ENCODE measurements around the gene NTRK3. TPM values are rescaled to one million over a fixed set of nuclear protein-coding genes. Genes with fewer than 3 reads are reported as not detected.
"Not testable (repeated sequence)": the region's sequence is repeated elsewhere in the genome, so short reads cannot be mapped to it uniquely, and the experiment has no call there.

The NTRK3 gene
- total RNA-seq, 1 donor from 2014 or later: under 0.01 TPM

- DNase-seq (ENCODE audit: low read depth): no peak
Measured at GRCh38 chr15:88076328-88076727, 180.2 kb downstream of the NTRK3 start.

- DNase-seq (ENCODE audit: low read depth): no peak
Measured at GRCh38 chr15:88075102-88075501, 181.4 kb downstream of the NTRK3 start.

- no peak for DNase-seq (ENCODE audit: low read depth)
Measured at GRCh38 chr15:88074386-88074785, 182.2 kb downstream of the NTRK3 start.

GRCh38 chr15:88073391-88073691 lies 183.2 kb downstream of the NTRK3 start:
- DNase-seq (ENCODE audit: low read depth): no peak

GRCh38 chr15:88072598-88073390 lies 183.7 kb downstream of the NTRK3 start:
- no peak for DNase-seq (ENCODE audit: low read depth)

GRCh38 chr15:88072133-88072532 lies 184.4 kb downstream of the NTRK3 start:
- DNase-seq (ENCODE audit: low read depth): not testable (repeated sequence)

GRCh38 chr15:88071141-88071540 lies 185.4 kb downstream of the NTRK3 start:
- DNase-seq (ENCODE audit: low read depth): no peak

GRCh38 chr15:88069561-88069960 lies 187.0 kb downstream of the NTRK3 start:
- DNase-seq (ENCODE audit: low read depth): no peak

GRCh38 chr15:88067331-88067685 lies 189.2 kb downstream of the NTRK3 start:
- DNase-seq (ENCODE audit: low read depth): no peak

GRCh38 chr15:88066636-88067330 lies 189.8 kb downstream of the NTRK3 start:
- no peak for DNase-seq (ENCODE audit: low read depth)

- DNase-seq (ENCODE audit: low read depth): no peak
Measured at GRCh38 chr15:88061452-88061851, 195.1 kb downstream of the NTRK3 start.

- no peak for DNase-seq (ENCODE audit: low read depth)
Measured at GRCh38 chr15:88060383-88060782, 196.2 kb downstream of the NTRK3 start.

GRCh38 chr15:88057836-88058235 lies 198.7 kb downstream of the NTRK3 start:
- no peak for DNase-seq (ENCODE audit: low read depth)

- no peak for DNase-seq (ENCODE audit: low read depth)
Measured at GRCh38 chr15:88049506-88049905, 207.0 kb downstream of the NTRK3 start.

- no peak for DNase-seq (ENCODE audit: low read depth)
Measured at GRCh38 chr15:88048755-88049154, 207.8 kb downstream of the NTRK3 start.

GRCh38 chr15:88048237-88048636 lies 208.3 kb downstream of the NTRK3 start:
- DNase-seq (ENCODE audit: low read depth): no peak

- no peak for DNase-seq (ENCODE audit: low read depth)
Measured at GRCh38 chr15:88046576-88047129, 209.9 kb downstream of the NTRK3 start.

- DNase-seq (ENCODE audit: low read depth): no peak
Measured at GRCh38 chr15:88043396-88043795, 213.1 kb downstream of the NTRK3 start.

GRCh38 chr15:88042047-88042446 lies 214.5 kb downstream of the NTRK3 start:
- DNase-seq (ENCODE audit: low read depth): no peak

GRCh38 chr15:88040516-88040915 lies 216.0 kb downstream of the NTRK3 start:
- no peak for DNase-seq (ENCODE audit: low read depth)

- no peak for DNase-seq (ENCODE audit: low read depth)
Measured at GRCh38 chr15:88038261-88038660, 218.3 kb downstream of the NTRK3 start.

GRCh38 chr15:88036154-88036839 lies 220.2 kb downstream of the NTRK3 start:
- DNase-seq (ENCODE audit: low read depth): no peak

GRCh38 chr15:88035381-88035780 lies 221.2 kb downstream of the NTRK3 start:
- no peak for DNase-seq (ENCODE audit: low read depth)
